Measurements from ENCODE around the gene ZNF519. TPM values are rescaled to one million over a fixed set of nuclear protein-coding genes. Genes with fewer than 3 reads are reported as not detected.

The ZNF519 gene
- total RNA-seq, 3 donors from 2014 or later, result 7.3 to 12.8 (median 7.4) TPM

- H3K36me3 ChIP-seq (ENCODE audit: low read depth), result no peaks in the 10 kb centered on the region
- H3K4me1 ChIP-seq (ENCODE audit: low read depth), result no peaks in the 10 kb centered on the region
- TF ChIP-seq CTCF (IDR thresholded peaks at IDR 0.05), result no peak
- H3K4me3 ChIP-seq, result no peak overlapping the region
- intact Hi-C loops (cut with DNase I, micrococcal nuclease), result no loop called here
- DNase-seq (no peak), ATAC-seq (no peak)
- H3K9me3 ChIP-seq, result no peaks in the 10 kb centered on the region
Measured at GRCh38 chr18:14075196-14075595, 57.0 kb downstream of the ZNF519 start.

GRCh38 chr18:14074187-14074586, 58.0 kb downstream of the ZNF519 start:
- no peak for TF ChIP-seq CTCF (IDR thresholded peaks at IDR 0.05)
- no peaks in the 10 kb centered on the region for H3K4me1 ChIP-seq (ENCODE audit: low read depth)
- DNase-seq, result no peak
- H3K4me3 ChIP-seq, result no peak overlapping the region
- H3K9me3 ChIP-seq, result peaks cover 4% of the 10 kb centered on the region
- no peak for ATAC-seq
- intact Hi-C loops (cut with DNase I, micrococcal nuclease), result no loop called here
- no peaks in the 10 kb centered on the region for H3K36me3 ChIP-seq (ENCODE audit: low read depth)

GRCh38 chr18:14053661-14054060, 78.6 kb downstream of the ZNF519 start:
- intact Hi-C loops (cut with DNase I, micrococcal nuclease), result no loop called here
- H3K9me3 ChIP-seq, result no peaks in the 10 kb centered on the region
- TF ChIP-seq CTCF (IDR thresholded peaks at IDR 0.05), result no peak
- H3K36me3 ChIP-seq (ENCODE audit: low read depth), result no peaks in the 10 kb centered on the region
- no peaks in the 10 kb centered on the region for H3K4me1 ChIP-seq (ENCODE audit: low read depth)
- no peak overlapping the region for H3K4me3 ChIP-seq
- DNase-seq, result no peak
- no peak for ATAC-seq

Other genes with a start within 250 kb of the ZNF519 start
- gene MC2R, start 216.9 kb downstream of the ZNF519 start, total RNA-seq, result not detected